CD4-positive, alpha-beta T cell treated with Interleukin-6 for 4 hours (primary cell): ENCODE results near the gene SEC14L5.
"Not testable (repeated sequence)": the region's sequence is repeated elsewhere in the genome, so short reads cannot be mapped to it uniquely, and the experiment has no call there.

Experiments
- DNase-seq: peaks from one replicate; pipeline ENCODE4 v3.0.0-alpha.2; 2020; ENCODE audit warnings: mixed read lengths

Gene SEC14L5

GRCh38 chr16:4931381-4931780 lies 26.7 kb upstream of the SEC14L5 start:
- DNase-seq, result no peak

GRCh38 chr16:4933433-4933832 lies 24.7 kb upstream of the SEC14L5 start:
- no peak for DNase-seq

GRCh38 chr16:4933871-4934395 lies 24.2 kb upstream of the SEC14L5 start:
- DNase-seq, result no peak

DNA sequence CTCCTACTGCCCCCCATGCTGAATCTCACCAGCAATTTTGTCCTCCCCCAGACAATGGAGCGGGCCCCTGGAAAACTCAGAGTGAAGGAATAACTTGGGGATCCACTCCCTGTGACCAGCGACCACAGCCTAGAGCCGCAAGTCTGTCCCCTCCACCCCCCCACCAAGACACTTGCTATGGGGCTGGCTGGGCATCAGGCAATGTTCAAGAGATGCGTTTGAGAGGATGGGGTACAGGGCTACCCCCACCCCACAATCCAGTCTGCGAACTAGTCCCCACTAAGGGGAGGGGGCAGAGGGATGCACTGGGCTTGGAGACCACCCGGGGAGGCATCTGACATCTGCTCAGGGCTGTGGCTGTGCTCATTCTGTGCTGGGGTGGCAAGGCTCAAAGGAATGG lies 23.5 kb upstream of the SEC14L5 start:
- DNase-seq, result no peak

- no peak for DNase-seq
Observed at GRCh38 chr16:4935241-4935855, 22.8 kb upstream of the SEC14L5 start.

GRCh38 chr16:4936181-4936990 lies 21.7 kb upstream of the SEC14L5 start:
- no peak for DNase-seq

DNA sequence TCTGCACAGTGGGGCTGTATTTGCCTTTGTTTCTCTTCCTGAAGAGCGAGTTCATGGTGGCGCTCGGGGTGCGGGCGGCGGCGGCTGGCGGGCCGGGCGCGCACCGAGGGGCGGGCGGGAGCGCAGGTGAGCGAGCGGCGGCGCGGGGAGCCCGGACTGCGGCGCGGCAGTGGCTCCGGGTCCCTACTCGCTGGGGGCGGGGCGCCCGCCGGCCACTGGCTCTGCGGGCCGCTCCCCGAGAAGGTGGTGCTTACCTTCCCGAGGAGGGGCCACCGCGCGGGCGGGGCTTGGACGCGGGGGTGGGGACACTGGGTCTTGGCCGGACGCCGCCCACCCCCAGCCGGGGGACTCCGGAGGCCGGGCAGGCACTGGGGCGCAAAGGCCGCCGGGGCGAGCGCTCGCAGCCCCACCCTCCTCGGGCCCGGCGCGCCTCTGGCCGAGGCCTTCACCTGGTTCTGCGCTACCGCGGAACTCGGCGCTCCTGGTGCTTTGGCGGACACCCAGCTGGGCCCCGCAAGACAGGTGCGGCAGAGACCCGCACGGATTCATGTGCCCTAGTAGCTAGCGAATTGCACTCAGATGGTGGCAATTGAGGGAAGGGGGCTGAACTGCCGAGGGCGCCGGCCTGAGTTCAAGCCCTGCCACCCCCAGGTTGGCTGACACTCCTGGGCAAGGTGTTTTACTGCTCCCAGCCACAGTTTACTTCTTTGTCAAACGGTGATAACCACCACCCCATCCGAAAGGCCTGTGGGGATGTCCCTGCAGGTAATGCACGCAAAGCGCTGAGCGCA lies 20.9 kb upstream of the SEC14L5 start, which contains the start of gene PPL:
Gene PPL, minus strand, starts transcription at position 158 of the 791 bp plus-strand sequence. Its CDS starts 103 bp downstream, at position 55.
- DNase-seq, result peak; percentile 8

DNA sequence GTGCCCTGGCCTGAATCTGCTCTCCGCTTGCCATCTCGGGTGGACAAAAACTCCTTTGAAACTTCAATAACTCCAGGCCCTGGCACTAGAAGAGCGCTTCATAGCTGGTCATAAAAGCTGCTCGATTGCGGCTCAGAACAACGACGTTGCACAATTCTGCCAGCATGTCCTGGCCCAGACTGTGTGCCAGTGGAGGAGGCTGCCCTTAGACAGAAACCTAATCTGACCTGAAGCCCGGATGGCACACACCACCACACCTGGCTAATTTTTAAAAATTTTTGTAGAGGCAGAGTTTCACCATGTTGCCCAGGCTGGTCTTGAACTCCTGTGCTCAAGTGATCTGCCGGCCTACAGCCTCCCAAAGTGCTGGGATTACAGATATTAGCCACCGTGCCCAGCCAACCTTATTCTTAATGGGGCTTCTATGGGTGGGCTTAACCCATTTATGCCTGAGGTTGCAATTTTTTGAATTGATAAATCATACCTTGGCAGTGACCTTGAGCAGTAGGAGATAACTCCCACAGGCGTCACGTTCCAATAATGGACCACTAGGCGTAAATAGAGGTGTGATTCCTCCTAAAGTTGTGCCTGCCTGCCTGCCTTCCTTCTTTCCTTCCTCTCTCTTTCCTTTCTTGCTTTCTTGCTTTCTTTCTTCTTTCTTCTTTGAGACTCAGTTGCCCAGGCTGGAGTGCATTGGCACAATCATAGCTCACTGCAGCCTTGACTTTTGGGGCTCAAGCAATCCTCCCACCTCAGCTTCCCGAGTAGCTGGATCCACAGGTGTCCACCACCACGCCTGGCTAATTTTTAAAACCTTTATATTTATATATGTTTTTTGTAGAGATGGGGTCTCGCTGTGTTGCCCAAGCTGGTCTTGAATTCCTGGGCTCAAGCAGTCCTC lies 20.1 kb upstream of the SEC14L5 start:
- DNase-seq, result no peak

GRCh38 chr16:4938683-4939030 lies 19.5 kb upstream of the SEC14L5 start:
- no peak for DNase-seq

- DNase-seq, result no peak
Observed at GRCh38 chr16:4940719-4941118, 17.4 kb upstream of the SEC14L5 start.

GRCh38 chr16:4942481-4942880 lies 15.6 kb upstream of the SEC14L5 start:
- DNase-seq, result no peak

DNA sequence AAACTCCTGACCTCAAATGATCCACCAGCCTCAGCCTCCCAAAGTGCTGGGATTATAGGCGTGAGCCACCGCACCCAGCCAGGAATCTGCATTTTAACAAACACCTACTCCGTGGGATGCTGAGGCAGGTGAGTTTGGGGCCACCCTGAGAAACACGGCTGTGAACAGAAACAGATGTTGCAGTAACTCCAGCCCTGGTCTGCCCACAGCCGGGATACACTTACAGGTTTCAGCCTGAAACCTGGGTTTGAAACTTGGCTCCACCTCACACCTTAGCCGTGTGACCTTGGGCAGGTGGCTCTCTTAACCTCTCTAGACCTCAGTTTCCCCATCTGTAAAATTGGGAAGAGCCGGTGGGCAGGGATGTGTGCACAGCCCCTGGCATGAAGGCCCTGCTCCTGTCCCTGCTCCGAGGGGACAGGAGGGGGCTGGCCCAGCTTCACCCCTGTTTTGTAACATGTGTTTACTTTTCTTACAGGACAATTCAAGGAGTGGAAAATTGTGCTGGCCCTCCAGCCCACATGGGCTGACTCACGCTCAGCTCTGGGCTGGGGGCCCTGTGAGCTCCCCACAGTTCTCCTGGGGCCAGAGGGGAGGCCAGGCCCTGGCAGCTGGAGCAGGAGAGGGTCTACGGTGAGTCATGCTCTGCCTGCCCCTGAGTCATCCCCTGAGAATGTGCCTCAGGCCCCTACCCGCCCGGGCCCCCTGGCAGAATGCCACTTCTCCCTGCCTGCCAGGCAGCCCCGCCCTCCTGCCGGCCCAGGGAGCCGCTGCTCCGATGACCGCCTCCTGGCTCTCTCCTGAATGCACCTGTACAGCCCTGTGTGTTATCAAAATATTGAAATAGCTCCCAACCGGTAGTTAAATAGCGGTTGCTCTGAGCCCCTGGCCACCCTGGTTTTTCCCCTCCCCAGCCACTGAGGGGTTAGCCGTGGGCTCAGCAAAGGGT lies 13.5 kb upstream of the SEC14L5 start:
- peak; percentile 5 for DNase-seq

DNA sequence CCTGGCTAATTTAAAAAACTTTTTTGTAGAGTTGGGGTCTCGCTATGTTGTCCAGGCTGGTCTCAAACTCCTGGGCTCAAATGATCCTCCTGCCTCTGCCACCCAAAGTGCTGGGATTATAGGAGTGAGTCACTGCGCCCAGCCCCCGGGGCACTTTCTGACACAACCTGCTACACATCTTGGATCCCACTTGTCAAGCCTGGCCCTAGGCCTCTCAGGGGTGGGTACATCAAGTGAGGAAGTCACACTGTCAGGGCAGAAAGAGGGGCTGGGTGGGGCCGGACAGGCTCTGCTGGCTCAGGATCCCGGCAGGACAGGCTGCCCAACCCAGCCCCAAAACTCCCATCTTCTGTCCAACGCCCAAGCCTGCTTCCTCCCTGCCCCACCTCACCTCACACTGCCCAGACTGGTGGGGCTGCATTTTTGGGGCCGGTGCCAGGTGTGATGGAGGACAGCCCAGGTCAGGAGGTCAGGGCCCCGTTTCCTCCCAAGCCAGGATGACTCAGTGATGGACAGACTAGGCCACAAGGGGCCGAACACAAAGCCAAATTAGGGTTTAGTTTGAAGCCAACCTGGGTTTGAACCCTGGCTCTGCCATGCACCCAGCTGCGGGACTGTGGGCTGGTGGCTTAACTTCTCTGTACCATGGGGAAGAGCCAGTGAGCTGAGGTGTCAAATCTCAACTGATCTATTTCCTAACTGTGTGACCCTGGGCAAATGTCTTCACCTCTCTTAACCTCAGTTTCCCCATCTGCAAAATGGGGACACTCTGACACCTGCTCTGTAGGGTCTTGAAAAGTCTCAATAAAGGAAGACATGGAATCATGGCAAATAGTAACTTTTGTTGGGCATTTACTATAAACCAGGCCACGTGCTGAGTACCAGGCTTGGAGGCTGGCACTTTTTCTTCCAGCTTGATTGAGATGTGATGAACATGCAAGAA lies 12.3 kb upstream of the SEC14L5 start:
- DNase-seq, result no peak

GRCh38 chr16:4946917-4947316 lies 11.2 kb upstream of the SEC14L5 start:
- DNase-seq, result no peak

- no peak for DNase-seq
Observed at GRCh38 chr16:4947722-4948503, 10.2 kb upstream of the SEC14L5 start.

GRCh38 chr16:4948903-4949766 lies 9.0 kb upstream of the SEC14L5 start:
- no peak for DNase-seq

GRCh38 chr16:4949986-4950385 lies 8.1 kb upstream of the SEC14L5 start:
- no peak for DNase-seq

GRCh38 chr16:4951583-4951982 lies 6.5 kb upstream of the SEC14L5 start:
- DNase-seq, result not testable (repeated sequence)
